Neural crest cell (in vitro differentiated cells): ENCODE measurements around the gene KCNK4. TPM values are rescaled to one million over a fixed set of nuclear protein-coding genes. Genes with fewer than 3 reads are reported as not detected.
A peak's percentile ranks its signal among the peaks of the same experiment; 100 is the strongest.

Experiments
- DNase-seq: peaks from one replicate; pipeline ENCODE4 v3.0.0; 2021; ENCODE audit warnings: low read depth, mixed read lengths, low spot score
- H3K27ac Mint-ChIP-seq: one replicate; pipeline ENCODE4 v1.8.0; 2021; ENCODE audit warnings: mild to moderate bottlenecking, mixed read lengths; ENCODE audit not compliant: unreplicated experiment
- H3K27me3 Mint-ChIP-seq: 2 replicates; pipeline ENCODE4 v1.8.0; 2021; ENCODE audit warnings: low read depth, mild to moderate bottlenecking, mixed read lengths
- H3K36me3 Mint-ChIP-seq: 2 replicates; pipeline ENCODE4 v1.8.0; 2021; ENCODE audit warnings: low read depth, mild to moderate bottlenecking, mixed read lengths
- H3K4me1 Mint-ChIP-seq: 2 replicates; pipeline ENCODE4 v1.8.0; 2021; ENCODE audit warnings: mixed read lengths
- H3K4me3 Mint-ChIP-seq: one replicate; pipeline ENCODE4 v1.8.0; 2021; ENCODE audit warnings: mild to moderate bottlenecking, mixed read lengths
- H3K9me3 Mint-ChIP-seq: 2 replicates; pipeline ENCODE4 v1.8.0; 2021; ENCODE audit warnings: mixed read lengths
- CTCF ChIP-seq: fragments of 200-600 bp; sonication (generic); conservative IDR thresholded peaks from 2 replicates; pipeline ENCODE4 v1.5.0; 2021; ENCODE audit warnings: antibody characterized with exemption, mild to moderate bottlenecking
- total RNA-seq: library from RNA; stranded (reverse); gene quantifications from 2 replicates; pipeline ENCODE4 v1.2.1, GENCODE V29; 2021

Gene KCNK4
- total RNA-seq, 1 donor from 2014 or later = not detected

- H3K4me3 Mint-ChIP-seq = peak overlapping the region; percentile 94
- no peaks in the 10 kb centered on the region for H3K9me3 Mint-ChIP-seq
- H3K27ac Mint-ChIP-seq = peak overlapping the region; percentile 90
- peaks cover 3% of the 10 kb centered on the region for H3K36me3 Mint-ChIP-seq
- H3K4me1 Mint-ChIP-seq = peaks cover 39% of the 10 kb centered on the region
- no peak for TF ChIP-seq CTCF
- H3K27me3 Mint-ChIP-seq = no peaks in the 10 kb centered on the region
- DNase-seq = no peak
Measured at GRCh38 chr11:64318766-64319761, 28.0 kb downstream of the KCNK4 start.

GRCh38 chr11:64320556-64320955 lies 29.5 kb downstream of the KCNK4 start:
- Mint-ChIP-seq H3K27ac (no peak overlapping the region), H3K4me1 (peaks cover 36% of the 10 kb centered on the region)

GRCh38 chr11:64321026-64321425 lies 29.9 kb downstream of the KCNK4 start:
- TF ChIP-seq CTCF = no peak
- H3K27me3 Mint-ChIP-seq = no peaks in the 10 kb centered on the region
- no peaks in the 10 kb centered on the region for H3K9me3 Mint-ChIP-seq
- H3K4me3 Mint-ChIP-seq = peak overlapping the region; percentile 67
- DNase-seq = no peak
- H3K36me3 Mint-ChIP-seq = peaks cover 3% of the 10 kb centered on the region
- H3K27ac Mint-ChIP-seq = no peak overlapping the region
- H3K4me1 Mint-ChIP-seq = peaks cover 36% of the 10 kb centered on the region

More at GRCh38 chr11:64320556-64320955, 29.5 kb downstream of the KCNK4 start:
- Mint-ChIP-seq H3K9me3 (no peaks in the 10 kb centered on the region), H3K4me3 (peak overlapping the region; percentile 67), H3K36me3 (peaks cover 3% of the 10 kb centered on the region), H3K27me3 (no peaks in the 10 kb centered on the region)
- no peak for DNase-seq
- no peak for TF ChIP-seq CTCF

- no peak overlapping the region for H3K27ac Mint-ChIP-seq
- H3K4me3 Mint-ChIP-seq = peak overlapping the region; percentile 67
- no peaks in the 10 kb centered on the region for H3K27me3 Mint-ChIP-seq
Measured at GRCh38 chr11:64321533-64321932, 30.4 kb downstream of the KCNK4 start.

GRCh38 chr11:64322925-64323260 lies 31.8 kb downstream of the KCNK4 start:
- peaks cover 3% of the 10 kb centered on the region for H3K36me3 Mint-ChIP-seq
- no peak overlapping the region for H3K27ac Mint-ChIP-seq

More at GRCh38 chr11:64321533-64321932, 30.4 kb downstream of the KCNK4 start:
- Mint-ChIP-seq H3K4me1 (peaks cover 33% of the 10 kb centered on the region), H3K9me3 (no peaks in the 10 kb centered on the region), H3K36me3 (peaks cover 3% of the 10 kb centered on the region)
- TF ChIP-seq CTCF = no peak
- DNase-seq = no peak

More at GRCh38 chr11:64322925-64323260, 31.8 kb downstream of the KCNK4 start:
- no peak for DNase-seq
- Mint-ChIP-seq H3K4me1 (peaks cover 21% of the 10 kb centered on the region), H3K4me3 (no peak overlapping the region), H3K27me3 (no peaks in the 10 kb centered on the region), H3K9me3 (no peaks in the 10 kb centered on the region)
- no peak for TF ChIP-seq CTCF
